A549 treated with RU486 at 1 μM for 4 hours (cell line): ENCODE results near the gene INSL6. TPM values are rescaled to one million over a fixed set of nuclear protein-coding genes. Genes with fewer than 3 reads are reported as not detected.

Experiments used
- total RNA-seq: library from RNA; stranded (reverse); fragments of 200-300 nt; extraction: Qiagen RNA extraction; gene quantifications from 5 replicates; pipeline ENCODE4 v1.2.3, GENCODE V29; 2022; ENCODE audit warnings: low read depth

INSL6 gene, protein sequence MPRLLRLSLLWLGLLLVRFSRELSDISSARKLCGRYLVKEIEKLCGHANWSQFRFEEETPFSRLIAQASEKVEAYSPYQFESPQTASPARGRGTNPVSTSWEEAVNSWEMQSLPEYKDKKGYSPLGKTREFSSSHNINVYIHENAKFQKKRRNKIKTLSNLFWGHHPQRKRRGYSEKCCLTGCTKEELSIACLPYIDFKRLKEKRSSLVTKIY
- total RNA-seq: not detected in 5 replicates

DNA sequence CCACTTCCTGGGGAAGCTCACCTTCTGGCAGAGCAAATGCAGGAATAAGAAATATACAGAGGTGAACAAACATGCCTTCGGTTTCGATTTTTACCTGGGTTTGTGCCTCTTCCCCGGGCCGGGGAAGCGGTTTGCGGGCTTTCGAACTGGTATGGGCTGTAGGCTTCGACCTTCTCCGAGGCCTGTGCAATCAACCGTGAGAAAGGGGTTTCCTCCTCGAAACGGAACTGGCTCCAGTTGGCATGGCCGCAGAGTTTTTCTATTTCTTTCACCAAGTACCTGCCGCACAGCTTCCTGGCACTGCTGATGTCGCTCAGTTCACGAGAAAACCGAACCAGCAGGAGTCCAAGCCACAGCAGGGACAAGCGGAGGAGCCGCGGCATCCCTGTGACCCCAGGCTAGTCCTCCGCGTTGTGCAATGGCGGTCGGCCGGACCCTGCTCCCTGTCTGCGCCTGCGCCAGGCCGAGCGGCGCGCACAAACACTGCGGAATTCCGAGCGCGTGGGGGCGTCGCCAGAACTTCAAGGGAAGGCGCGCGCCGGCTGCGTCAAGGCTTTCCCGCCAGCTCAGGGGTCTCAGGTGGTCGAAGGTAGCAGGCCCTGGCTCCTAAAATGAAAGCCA is at the start of gene INSL6:
INSL6 (minus strand) TSS at position 420 of the 621 bp plus-strand sequence; CDS start at position 383, 37 bp downstream.

DNA sequence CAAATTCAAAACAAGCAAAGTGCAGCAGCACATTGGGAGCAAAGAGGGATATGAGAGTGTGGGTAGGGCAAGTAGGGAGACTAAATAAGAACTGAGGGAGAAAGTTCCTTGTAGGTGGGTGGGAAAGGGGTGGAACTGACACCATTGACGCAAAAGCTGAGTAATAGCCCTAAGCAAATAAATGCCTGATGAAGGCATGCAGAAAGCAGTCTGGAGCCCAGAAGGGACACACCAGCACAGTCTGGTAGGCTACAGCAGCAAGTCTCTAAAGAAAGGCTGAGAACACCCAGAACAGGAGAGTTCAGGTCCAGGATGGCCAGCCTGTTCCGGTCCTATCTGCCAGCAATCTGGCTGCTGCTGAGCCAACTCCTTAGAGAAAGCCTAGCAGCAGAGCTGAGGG is 45.8 kb upstream of the INSL6 start, which contains the start of gene INSL4:
INSL4 (plus strand) TSS at position 208 of the 400 bp plus-strand sequence; CDS start at position 313, 105 bp downstream.

Other genes with a start within 250 kb of the INSL6 start
- 1.2 to 3.6 TPM (median 2.6 TPM) in 5 replicates for gene JAK2, start 200.4 kb downstream of the INSL6 start, total RNA-seq
- 13.9 to 18.0 TPM (median 15.5 TPM) in 5 replicates for gene INSL4, start 45.8 kb upstream of the INSL6 start, total RNA-seq
- gene RLN2, start 119.1 kb upstream of the INSL6 start, total RNA-seq: 0.21 to 0.29 TPM (median 0.24 TPM) in 3 of 5 replicates, not detected in the others
- not detected in 5 replicates for gene RLN1, start 154.2 kb upstream of the INSL6 start, total RNA-seq